ENCODE results near the gene BLNK. TPM values are rescaled to one million over a fixed set of nuclear protein-coding genes. Genes with fewer than 3 reads are reported as not detected.

BLNK gene
- polyA plus RNA-seq, 1 of the 3 experiments (the other 2 are of a cell fraction) = not detected

DNA sequence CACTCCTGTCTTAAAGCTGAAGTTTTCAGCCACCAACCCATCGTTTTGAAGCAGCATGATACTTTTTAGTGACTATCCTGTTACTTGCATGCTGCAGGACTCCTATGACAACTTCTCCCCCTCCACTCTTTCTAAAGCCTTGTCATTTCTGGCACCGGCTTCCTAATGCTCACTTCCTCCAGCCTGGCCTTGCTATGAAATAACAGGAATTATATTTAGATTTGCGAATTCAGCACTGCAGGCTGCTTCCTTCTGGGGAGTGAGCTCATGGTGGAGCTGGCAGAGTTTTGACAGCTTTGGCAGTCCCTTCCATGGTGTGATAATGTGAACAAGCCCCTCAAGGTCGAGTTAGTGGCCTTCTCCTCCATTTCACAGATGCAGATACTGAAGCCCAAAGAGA, 13.4 kb downstream of the BLNK start (continued):
- TF ChIP-seq, protein P1, sequence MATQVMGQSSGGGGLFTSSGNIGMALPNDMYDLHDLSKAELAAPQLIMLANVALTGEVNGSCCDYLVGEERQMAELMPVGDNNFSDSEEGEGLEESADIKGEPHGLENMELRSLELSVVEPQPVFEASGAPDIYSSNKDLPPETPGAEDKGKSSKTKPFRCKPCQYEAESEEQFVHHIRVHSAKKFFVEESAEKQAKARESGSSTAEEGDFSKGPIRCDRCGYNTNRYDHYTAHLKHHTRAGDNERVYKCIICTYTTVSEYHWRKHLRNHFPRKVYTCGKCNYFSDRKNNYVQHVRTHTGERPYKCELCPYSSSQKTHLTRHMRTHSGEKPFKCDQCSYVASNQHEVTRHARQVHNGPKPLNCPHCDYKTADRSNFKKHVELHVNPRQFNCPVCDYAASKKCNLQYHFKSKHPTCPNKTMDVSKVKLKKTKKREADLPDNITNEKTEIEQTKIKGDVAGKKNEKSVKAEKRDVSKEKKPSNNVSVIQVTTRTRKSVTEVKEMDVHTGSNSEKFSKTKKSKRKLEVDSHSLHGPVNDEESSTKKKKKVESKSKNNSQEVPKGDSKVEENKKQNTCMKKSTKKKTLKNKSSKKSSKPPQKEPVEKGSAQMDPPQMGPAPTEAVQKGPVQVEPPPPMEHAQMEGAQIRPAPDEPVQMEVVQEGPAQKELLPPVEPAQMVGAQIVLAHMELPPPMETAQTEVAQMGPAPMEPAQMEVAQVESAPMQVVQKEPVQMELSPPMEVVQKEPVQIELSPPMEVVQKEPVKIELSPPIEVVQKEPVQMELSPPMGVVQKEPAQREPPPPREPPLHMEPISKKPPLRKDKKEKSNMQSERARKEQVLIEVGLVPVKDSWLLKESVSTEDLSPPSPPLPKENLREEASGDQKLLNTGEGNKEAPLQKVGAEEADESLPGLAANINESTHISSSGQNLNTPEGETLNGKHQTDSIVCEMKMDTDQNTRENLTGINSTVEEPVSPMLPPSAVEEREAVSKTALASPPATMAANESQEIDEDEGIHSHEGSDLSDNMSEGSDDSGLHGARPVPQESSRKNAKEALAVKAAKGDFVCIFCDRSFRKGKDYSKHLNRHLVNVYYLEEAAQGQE (IDR thresholded peaks at IDR 0.05; ENCODE audit: low read depth, low read length) = no peak
- TF ChIP-seq MEF2A (IDR thresholded peaks at IDR 0.05; ENCODE audit: borderline replicate concordance, low read depth) (no peak), CHD2 (IDR thresholded peaks at IDR 0.05; ENCODE audit: low read length, partially characterized antibody) (no peak), EZH2phosphoT487 (IDR thresholded peaks at IDR 0.05; ENCODE audit: borderline replicate concordance, low read depth) (no peak)

DNA sequence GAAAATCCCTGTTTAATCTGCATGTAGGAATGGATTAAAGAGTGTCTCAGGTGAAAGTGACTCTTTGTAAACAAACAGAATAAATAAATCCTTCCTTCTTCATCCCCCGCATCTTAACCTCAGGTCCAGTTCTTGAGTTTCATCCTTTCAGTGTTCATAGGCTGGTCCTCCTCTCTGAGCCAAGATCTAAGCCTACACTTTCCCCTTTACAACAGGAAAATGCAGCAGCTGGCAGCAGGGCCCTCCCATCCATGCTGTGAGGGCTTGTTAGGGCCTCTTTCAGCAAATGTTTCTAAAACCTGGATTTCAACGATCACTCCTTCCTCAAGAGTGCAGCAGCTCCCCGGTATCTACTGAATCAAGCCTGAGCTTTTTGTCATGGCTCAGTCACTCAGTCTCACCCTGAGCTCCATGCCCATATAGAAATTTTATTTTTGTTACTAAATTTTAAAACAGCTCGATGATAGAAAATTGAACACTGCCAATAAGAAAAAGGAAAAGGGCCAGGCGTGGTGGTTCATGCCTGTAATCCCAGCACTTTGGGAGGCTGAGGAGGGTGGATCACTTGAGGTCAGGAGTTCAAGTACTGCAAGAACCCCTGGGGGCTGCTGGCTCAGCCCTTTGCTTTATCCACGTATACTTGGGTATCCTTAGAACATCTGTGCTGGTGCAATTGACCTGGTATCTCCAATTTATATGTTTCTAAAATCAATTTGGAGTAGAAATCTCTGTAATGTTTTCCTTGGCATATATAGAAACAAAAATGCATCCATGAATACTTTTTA, 15.6 kb downstream of the BLNK start:
- Histone ChIP-seq H3K4me2 (no peak overlapping the region), H3F3A (replicated peaks; ENCODE audit: insufficient read depth) (no peaks in the 10 kb centered on the region), H3K4me3 (ENCODE audit: low read depth in 2 of 2, low read length in 1 of 2) (no peak overlapping the region), H3K27ac (ENCODE audit: low read depth in 2 of 2, low read length in 1 of 2) (no peak overlapping the region), H3K27me3 (ENCODE audit: insufficient read depth) (no peaks in the 10 kb centered on the region), H3K36me3 (replicated peaks in 1 of 2; ENCODE audit: control insufficient read depth in 1 of 2, insufficient read depth in 2 of 2, low read length in 1 of 2) (no peaks in the 10 kb centered on the region), H2AFZ (ENCODE audit: low read depth) (no peak overlapping the region), H3K9ac (no peak overlapping the region), H3K79me2 (ENCODE audit: insufficient read depth) (no peaks in the 10 kb centered on the region), H3K9me2 (no peaks in the 10 kb centered on the region), H4K20me1 (ENCODE audit: insufficient read depth) (no peaks in the 10 kb centered on the region), H3K4me1 (ENCODE audit: control insufficient read depth in 1 of 2, insufficient read depth in 2 of 2, low read depth in 1 of 2, low read length in 1 of 2) (no peaks in the 10 kb centered on the region; a peak in 1 of 4 replicates), H3K9me3 (no peaks in the 10 kb centered on the region)
- DNase-seq = no peak
- CTCF ChIA-PET = interaction anchor here (1.1 to 1.2 kb wide), 3 partner anchors 26 to 239 kb away, joined by 3 to 5 read pairs (median 3); no protein-coding TSS in a partner anchor
- POLR2A ChIA-PET = no interaction called here
- WGBS (ENCODE audit: low lambda C conversion rate) = 51% methylated on average over 6 of the region's 6 CpGs
- TF ChIP-seq TCF12 (IDR thresholded peaks at IDR 0.05) = no peak
- TF ChIP-seq CHD2 (IDR thresholded peaks at IDR 0.05; ENCODE audit: low read length, partially characterized antibody) = no peak
- no peak for TF ChIP-seq RCOR1 (IDR thresholded peaks at IDR 0.05; ENCODE audit: low read length)
- no peak for TF ChIP-seq FOXJ3 (CRISPR knock-in tag; IDR thresholded peaks at IDR 0.05)
- TF ChIP-seq ELF1 (IDR thresholded peaks at IDR 0.05) = no peak
- no peak for TF ChIP-seq FOXM1 (IDR thresholded peaks at IDR 0.05; ENCODE audit: low read depth)
- TF ChIP-seq, protein P2, sequence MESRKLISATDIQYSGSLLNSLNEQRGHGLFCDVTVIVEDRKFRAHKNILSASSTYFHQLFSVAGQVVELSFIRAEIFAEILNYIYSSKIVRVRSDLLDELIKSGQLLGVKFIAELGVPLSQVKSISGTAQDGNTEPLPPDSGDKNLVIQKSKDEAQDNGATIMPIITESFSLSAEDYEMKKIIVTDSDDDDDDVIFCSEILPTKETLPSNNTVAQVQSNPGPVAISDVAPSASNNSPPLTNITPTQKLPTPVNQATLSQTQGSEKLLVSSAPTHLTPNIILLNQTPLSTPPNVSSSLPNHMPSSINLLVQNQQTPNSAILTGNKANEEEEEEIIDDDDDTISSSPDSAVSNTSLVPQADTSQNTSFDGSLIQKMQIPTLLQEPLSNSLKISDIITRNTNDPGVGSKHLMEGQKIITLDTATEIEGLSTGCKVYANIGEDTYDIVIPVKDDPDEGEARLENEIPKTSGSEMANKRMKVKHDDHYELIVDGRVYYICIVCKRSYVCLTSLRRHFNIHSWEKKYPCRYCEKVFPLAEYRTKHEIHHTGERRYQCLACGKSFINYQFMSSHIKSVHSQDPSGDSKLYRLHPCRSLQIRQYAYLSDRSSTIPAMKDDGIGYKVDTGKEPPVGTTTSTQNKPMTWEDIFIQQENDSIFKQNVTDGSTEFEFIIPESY (IDR thresholded peaks at IDR 0.05; ENCODE audit: borderline replicate concordance, low read depth) = no peak
- TF ChIP-seq, protein P3, sequence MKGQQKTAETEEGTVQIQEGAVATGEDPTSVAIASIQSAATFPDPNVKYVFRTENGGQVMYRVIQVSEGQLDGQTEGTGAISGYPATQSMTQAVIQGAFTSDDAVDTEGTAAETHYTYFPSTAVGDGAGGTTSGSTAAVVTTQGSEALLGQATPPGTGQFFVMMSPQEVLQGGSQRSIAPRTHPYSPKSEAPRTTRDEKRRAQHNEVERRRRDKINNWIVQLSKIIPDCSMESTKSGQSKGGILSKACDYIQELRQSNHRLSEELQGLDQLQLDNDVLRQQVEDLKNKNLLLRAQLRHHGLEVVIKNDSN (IDR thresholded peaks at IDR 0.05; ENCODE audit: borderline replicate concordance, low read depth) = no peak
- TF ChIP-seq SIN3A (IDR thresholded peaks at IDR 0.05; ENCODE audit: borderline replicate concordance, low read depth, low read length) = no peak
- TF ChIP-seq GABPA (IDR thresholded peaks at IDR 0.05; ENCODE audit: low read depth) = no peak
- TF ChIP-seq, protein P4, sequence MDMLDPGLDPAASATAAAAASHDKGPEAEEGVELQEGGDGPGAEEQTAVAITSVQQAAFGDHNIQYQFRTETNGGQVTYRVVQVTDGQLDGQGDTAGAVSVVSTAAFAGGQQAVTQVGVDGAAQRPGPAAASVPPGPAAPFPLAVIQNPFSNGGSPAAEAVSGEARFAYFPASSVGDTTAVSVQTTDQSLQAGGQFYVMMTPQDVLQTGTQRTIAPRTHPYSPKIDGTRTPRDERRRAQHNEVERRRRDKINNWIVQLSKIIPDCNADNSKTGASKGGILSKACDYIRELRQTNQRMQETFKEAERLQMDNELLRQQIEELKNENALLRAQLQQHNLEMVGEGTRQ (IDR thresholded peaks at IDR 0.05; ENCODE audit: borderline replicate concordance, low read depth, low read length) = no peak
- no peak for TF ChIP-seq RXRA (IDR thresholded peaks at IDR 0.05; ENCODE audit: borderline replicate concordance, low read depth)
- TF ChIP-seq FOSL2 (IDR thresholded peaks at IDR 0.05; ENCODE audit: borderline replicate concordance, low read depth) = no peak
- no peak for TF ChIP-seq NRF1 (IDR thresholded peaks at IDR 0.05; ENCODE audit: low read depth, low read length)
- no peak for TF ChIP-seq YY1 (IDR thresholded peaks at IDR 0.05; ENCODE audit: low read depth)

All from SK-N-SH (cell line).